GM12891 (cell line): ENCODE measurements around the gene SMARCA4.

Experiments used
- PAX5 ChIP-seq: IDR thresholded peaks from 2 replicates; pipeline ENCODE4 v1.6.1; 2011; ENCODE audit warnings: low read length, moderate library complexity, mild to moderate bottlenecking; ENCODE audit not compliant: insufficient read depth, severe bottlenecking
- POLR2A ChIP-seq: IDR thresholded peaks from 2 replicates; pipeline ENCODE4 v1.6.1; 2011; ENCODE audit warnings: low read depth, low read length, control low read depth
- POLR2AphosphoS5 ChIP-seq: IDR thresholded peaks from 2 replicates; pipeline ENCODE4 v1.6.1; 2011; ENCODE audit warnings: low read depth, low read length, control low read depth
- TAF1 ChIP-seq: IDR thresholded peaks from 2 replicates; pipeline ENCODE4 v1.6.1; 2011; ENCODE audit warnings: low read depth, low read length, control low read depth

DNA sequence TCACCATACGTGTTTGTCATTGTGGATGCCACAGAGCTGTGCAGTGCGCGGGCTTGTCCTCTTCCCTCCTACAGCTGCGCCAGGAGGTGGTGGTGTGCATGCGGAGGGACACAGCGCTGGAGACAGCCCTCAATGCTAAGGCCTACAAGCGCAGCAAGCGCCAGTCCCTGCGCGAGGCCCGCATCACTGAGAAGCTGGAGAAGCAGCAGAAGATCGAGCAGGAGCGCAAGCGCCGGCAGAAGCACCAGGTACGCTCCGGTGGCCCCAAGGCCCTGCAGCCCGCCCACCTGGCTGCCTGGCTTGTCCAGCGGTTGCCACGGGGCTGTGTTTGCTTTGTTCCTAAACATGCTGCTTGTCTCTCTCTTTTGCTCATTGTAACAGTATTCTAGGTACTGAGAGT, 30.2 kb downstream of the SMARCA4 start:
- TF ChIP-seq POLR2A (no peak), POLR2AphosphoS5 (no peak), TAF1 (no peak), PAX5 (no peak)
